Stimulated activated CD4-positive, alpha-beta T cell treated with anti-CD3 and anti-CD28 coated beads, TNF-alpha, amount 100 ng/mL, for 1 hour (primary cell): ENCODE data around the gene CMTM1.
"Not testable (repeated sequence)": the region's sequence is repeated elsewhere in the genome, so short reads cannot be mapped to it uniquely, and the experiment has no call there.

ENCODE experiments used
- DNase-seq, 3 donors: peaks; one replicate each; pipeline ENCODE4 v3.0.0-alpha.2; 2020; ENCODE audit warnings: low read depth in 3 of 3, low spot score in 1 of 3

The CMTM1 gene

GRCh38 chr16:66561381-66562080, 4.7 kb upstream of the CMTM1 start:
- DNase-seq, result no peak

DNA sequence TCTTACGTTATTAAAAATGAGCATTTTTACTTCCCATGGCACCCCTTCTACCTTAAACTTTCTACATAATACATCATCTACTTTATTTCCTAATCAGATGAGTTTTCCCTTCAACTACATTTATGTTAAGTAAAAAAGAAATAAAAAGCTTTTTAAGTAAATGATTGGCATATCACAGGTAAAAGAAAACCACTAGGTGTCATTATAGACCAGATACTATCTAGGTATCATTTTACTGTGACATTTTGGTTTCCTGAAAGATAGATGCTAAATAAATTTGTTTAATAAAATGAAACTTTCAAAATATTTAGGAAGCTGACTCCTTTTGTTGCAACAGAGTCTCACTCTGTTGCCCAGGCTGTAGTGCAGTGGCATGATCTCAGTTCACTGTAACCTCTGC, 3.8 kb upstream of the CMTM1 start:
- DNase-seq, result no peak

- DNase-seq, result no peak
Measured at GRCh38 chr16:66562986-66563385, 3.3 kb upstream of the CMTM1 start.

- DNase-seq, result no peak
Measured at GRCh38 chr16:66563574-66564334, 2.5 kb upstream of the CMTM1 start.

DNA sequence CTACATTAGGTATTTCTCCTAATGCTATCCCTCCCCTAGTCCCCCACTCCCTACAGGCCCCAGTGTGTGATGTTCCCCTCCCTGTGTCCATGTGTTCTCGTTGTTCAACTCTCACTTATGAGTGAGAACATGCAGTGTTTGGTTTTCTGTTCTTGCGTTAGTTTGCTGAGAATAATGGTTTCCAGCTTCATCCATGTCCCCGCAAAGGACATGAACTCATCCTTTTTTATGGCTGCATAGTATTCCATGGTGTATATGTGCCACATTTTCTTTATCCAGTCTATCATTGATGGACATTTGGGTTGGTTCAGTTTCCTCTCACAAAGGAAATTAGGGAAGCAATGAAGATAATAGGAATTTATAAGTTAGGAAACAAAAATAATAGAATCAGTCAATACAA, 1.0 kb downstream of the CMTM1 start:
- not testable (repeated sequence) for DNase-seq

DNA sequence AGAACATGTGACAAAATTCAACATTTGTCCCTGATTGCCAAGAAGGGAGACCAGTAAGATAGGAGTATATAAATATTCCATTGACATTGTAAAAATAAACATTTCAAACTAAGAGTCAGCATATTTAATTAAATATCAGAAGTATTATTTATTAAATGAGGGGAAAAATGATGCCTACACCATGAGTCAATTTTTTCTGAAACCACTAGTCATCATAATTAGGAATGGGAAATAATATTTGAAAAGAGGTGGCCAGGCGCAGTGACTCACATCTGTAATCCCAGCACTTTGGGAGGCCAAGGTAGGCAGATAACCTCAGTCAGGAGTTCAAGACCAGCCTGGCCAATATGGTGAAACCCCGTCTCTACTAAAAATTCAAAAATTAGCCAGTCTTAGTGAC, 2.1 kb downstream of the CMTM1 start:
- no peak for DNase-seq

GRCh38 chr16:66569131-66569530, 2.9 kb downstream of the CMTM1 start:
- DNase-seq, result no peak

DNA sequence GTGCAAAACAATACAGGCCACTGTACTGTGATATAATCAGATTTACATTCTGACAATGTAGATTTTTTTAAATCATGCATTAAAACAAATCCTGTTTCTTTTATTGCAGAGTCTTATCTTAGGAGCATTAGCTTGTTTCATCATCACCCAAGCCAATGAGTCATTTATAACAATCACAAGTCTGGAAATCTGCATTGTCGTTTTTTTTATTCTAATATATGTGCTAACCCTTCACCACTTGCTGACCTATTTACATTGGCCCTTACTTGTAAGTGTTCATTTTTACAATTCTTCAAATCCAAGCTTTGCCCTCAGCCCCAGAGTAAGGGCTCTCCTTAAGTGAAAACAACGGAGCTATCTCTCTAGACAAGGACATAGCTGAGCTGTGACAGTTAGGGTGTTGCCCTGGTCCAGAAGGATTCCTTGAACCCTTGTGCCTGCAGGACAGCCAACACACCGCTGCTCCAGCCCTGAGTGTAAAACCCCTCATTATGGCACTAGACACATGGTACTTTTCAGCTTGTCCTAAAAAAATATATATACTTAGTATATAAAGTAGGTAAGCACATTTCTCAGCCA, 3.7 kb downstream of the CMTM1 start:
- no peak for DNase-seq

DNA sequence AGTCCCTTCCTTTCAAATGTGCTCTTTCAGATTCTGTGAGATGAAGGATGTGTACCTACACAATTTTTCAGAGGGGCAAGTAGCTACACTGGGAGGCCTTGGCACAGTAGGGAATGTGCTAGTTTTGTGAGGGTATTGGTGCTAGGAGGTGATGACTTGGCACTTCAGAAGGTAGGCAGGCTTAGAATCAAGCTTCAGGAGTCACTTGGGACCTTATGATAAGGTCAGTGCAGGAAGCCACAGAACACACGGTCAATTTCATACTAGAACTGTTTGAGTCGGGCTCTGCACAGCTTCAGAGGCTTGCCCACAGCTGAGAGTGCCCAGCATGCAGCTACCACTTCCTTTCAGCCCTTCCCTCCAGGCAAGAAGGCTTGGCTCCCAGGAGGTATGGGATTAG, 6.1 kb downstream of the CMTM1 start:
- no peak for DNase-seq

DNA sequence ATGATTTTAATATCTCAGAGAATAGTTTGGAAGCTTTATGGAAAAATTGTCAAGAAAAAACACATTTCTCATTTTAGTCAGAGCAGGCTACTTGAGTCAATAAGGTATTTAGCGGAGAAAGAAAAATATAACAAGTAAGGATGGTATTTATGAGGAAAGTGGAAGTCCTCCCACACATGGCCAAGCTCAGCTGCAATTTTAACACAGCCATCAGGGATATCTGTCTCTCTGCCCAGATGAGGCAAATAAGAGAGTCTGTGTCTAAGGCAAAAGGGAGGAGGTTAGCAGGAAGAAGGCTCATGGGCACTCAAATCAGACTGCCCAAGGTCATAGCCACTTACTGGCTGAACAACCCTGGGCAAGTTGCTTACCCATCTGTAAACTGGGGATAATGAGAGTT, 7.8 kb downstream of the CMTM1 start:
- no peak for DNase-seq

- DNase-seq, result no peak
Measured at GRCh38 chr16:66574531-66574930, 8.3 kb downstream of the CMTM1 start.

DNA sequence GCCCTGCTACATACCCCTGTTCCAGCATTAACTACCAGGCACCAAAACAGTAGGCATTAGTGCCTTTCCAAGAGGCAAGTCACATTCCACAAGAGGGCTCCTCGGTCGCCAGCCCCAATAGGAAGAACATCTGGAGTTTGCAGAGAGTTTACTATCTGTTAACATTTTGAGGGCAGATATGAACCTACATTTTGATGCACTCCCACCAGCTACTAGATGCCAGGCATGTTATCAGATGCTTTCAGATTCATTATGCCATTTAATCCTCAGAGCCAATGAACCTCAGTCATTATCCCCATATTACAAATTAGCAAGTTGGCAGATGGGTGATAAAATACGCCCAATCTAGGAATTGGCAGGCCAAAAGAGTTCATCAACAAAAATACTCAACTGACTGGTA, 8.8 kb downstream of the CMTM1 start:
- no peak for DNase-seq

DNA sequence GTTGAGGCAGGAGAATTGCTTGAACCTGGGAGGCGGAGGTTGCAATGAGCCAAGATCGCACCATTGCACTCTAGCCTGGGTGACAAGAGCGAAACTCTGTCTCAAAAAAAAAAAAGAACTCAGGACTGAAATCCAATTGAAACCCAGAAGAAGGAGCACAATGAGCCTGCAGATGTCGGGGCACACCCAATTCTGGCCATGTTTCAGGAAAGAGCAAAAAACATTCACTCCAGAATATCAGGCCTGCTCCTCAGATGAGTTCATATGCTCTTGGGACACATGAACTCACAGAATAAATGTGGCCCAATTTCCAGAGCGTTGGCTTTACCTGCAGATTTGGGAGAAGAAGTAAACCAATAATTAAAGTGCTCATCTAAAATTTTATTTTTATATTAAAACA, 10.1 kb downstream of the CMTM1 start:
- DNase-seq, result no peak

DNA sequence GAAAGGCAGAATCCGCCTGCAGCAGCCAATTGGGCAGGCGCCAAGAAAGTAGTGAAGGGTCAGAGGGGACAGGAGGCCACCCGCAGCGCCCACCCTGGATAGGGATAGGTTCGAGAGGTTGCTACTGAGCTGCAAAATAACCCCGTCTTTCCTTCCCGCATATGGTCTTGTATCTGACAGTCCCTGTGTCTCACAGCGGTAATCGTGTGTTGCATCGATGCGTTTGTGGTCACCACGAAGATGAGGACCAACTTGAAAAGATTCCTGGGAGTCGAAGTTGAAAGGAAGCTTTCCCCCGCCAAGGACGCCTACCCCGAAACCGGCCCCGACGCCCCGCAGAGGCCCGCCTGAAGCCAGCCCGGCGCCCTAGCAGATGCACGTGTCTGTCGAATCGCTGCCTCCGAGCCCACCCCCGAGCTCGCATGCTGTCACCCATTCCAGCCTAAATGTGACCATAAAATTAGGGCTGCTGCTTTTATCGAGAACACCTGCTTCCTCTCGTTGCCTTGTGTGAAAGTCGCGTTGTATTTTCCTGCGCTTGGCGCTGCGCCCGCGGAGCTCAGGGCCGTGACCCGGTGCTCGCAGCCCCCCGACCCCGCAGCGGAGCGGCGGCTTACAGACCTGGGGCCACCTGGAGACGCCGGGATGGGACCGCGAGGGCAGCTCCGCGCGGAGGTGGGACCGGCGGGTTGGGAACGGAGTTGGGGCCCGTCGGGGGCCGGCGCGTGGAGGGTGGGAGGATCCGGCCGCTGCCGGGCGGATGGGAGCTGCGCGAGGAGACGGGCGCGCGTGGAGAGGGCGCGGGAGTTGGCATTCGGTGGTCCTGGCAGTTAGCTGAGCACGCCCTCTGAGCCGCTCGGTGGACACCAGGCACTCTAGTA, 12.7 kb downstream of the CMTM1 start, which contains the start of gene CMTM2:
TSS of gene CMTM2 (plus strand) at position 813 of the 881 bp plus-strand sequence. CDS start 145 bp downstream, outside the sequence.
- no peak for DNase-seq

DNA sequence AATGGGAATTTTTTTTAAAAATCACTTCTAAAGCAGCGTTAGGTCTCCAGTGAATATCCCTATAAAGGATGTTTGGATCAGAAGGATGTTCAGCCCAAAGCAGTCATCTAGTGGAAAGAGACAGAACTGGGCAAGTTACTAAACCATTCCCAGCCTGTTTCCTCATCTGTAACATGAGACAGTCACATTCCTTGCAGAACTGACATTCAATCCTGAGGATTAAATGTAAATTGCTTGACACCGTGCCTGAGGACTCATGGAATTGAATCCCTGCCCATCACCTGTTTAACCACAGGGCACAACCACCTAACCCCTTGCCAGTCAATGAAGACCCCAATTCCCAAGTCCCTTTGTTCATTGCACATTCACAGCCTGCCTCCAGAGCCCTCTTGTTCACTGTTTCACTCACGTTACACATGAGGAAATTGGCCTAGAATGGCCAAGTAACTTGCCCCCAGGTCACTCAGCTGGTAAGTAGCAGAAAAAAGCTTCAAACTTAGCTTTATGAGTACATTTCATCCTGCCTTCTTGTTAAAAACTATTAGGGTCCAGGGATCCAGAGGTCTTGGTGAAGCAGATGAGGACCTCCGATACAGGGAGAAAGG, 14.5 kb downstream of the CMTM1 start:
- DNase-seq, result no peak

- no peak for DNase-seq
Measured at GRCh38 chr16:66581246-66581952, 15.2 kb downstream of the CMTM1 start.

DNA sequence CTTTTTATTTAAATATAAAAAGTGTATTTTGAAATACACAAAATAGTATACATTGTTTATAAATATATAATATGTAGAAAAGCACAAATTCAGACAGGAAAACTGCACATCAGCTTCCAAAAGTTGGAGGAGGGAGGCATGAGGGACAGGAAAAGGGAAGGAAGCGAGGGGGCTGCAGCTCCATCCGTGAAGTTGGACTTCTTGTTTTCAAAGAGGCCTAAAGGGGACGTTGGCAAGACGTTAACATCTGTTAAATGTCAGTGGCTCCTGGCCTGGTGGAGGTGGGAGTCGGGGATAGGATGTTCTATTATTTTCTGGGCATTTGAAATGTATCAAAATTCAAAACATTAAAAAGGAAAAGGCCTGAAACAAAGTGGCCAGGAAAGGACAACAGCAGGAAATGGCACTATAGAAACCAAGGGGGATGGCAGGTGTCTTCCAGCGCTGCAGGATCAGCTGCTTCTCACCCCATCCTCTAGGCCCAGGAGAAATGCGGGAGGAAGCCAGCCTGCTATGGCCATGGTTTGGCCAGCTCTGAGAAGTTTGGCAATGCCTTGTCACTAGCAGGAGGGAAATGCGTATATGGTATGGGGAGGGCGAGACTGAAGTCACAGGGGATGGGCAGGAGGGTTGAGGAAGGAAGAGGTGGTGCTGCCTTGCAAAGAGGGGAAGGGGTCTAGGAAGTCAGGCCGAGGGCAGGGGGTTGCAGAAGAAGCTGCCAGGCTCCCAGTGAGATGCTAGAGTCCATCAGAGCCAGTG, 19.4 kb downstream of the CMTM1 start:
- DNase-seq, result no peak

GRCh38 chr16:66587881-66588600, 21.8 kb downstream of the CMTM1 start:
- DNase-seq, result no peak
